ENCODE measurements around the gene EFS. TPM values are rescaled to one million over a fixed set of nuclear protein-coding genes. Genes with fewer than 3 reads are reported as not detected.

The EFS gene
- total RNA-seq, 1 experiment from 2014 or later, result not detected

DNA sequence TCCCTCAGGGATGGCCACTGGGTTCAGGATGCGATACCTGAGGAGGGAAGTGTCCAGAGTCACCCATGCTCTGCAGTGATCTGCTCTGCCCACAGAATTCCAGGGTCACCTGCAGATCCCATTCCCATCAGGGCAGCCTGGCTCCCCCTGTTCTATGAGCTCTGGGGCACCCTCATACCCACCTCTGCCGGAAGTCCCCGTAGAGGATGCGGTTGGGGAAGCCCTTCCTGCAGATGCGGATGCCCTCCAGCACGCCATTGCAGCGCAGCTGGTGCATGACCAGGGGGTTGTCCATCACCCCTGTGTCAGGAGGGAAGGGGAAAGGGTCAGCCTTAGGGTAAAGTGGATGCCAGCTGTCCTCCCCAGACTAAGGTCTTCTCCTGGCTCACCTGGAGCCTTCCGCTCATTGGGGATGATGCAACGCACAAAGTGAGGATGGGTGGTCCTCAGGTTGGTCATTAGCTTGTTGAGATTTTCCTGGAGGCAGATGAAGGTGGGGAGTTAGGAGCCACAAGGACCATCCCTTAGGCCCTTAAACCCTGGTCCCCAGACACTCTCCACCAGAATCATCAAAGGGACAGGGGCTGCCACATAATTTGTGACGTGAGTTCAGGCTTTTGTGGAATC lies 31.9 kb upstream of the EFS start:
- in situ Hi-C loops (cut with HindIII; ENCODE audit: low pct_unique_long_range_greater_than_20kb, low sequenced_read_pairs), result no loop called here
- H3K4me3 ChIP-seq (ENCODE audit: low read depth in 2 of 2, low read length in 2 of 2), result no peak overlapping the region
- no TSS peak for BruUV-seq (replicated peaks)

DNA sequence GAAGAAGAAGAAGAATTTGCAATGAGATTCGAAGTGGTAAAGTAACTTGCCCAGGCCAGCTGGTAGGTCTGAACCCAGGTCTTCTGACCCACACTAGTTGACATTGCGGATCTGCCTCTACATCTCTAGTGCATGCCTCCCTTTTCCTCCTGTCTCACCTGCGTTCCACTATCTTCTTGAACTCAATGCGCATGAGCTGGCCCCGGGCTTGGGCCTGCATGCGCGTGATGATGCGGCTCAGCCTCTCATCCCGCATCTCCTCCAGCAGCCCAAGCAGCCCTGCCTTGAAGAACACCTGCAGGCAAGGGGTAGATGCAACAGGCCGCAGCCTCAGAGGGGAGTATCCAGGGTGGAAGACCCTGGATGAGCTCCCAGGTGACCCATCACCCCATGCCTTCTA lies 31.2 kb upstream of the EFS start:
- H3K27me3 ChIP-seq (ENCODE audit: control insufficient read depth, insufficient read depth, low read length), result no peaks in the 10 kb centered on the region
- TF ChIP-seq SIN3A (IDR thresholded peaks at IDR 0.05; ENCODE audit: borderline replicate concordance, insufficient read depth, low read depth, low read length), result no peak
- TF ChIP-seq, protein P1, sequence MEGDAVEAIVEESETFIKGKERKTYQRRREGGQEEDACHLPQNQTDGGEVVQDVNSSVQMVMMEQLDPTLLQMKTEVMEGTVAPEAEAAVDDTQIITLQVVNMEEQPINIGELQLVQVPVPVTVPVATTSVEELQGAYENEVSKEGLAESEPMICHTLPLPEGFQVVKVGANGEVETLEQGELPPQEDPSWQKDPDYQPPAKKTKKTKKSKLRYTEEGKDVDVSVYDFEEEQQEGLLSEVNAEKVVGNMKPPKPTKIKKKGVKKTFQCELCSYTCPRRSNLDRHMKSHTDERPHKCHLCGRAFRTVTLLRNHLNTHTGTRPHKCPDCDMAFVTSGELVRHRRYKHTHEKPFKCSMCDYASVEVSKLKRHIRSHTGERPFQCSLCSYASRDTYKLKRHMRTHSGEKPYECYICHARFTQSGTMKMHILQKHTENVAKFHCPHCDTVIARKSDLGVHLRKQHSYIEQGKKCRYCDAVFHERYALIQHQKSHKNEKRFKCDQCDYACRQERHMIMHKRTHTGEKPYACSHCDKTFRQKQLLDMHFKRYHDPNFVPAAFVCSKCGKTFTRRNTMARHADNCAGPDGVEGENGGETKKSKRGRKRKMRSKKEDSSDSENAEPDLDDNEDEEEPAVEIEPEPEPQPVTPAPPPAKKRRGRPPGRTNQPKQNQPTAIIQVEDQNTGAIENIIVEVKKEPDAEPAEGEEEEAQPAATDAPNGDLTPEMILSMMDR (IDR thresholded peaks at IDR 0.05), result no peak
- no peak for TF ChIP-seq TCF7L2 (IDR thresholded peaks at IDR 0.05; ENCODE audit: low read depth, low read length)
- no peak for TF ChIP-seq POLR2AphosphoS5 (IDR thresholded peaks at IDR 0.05; ENCODE audit: low read depth, low read length)
- TF ChIP-seq, protein P2, sequence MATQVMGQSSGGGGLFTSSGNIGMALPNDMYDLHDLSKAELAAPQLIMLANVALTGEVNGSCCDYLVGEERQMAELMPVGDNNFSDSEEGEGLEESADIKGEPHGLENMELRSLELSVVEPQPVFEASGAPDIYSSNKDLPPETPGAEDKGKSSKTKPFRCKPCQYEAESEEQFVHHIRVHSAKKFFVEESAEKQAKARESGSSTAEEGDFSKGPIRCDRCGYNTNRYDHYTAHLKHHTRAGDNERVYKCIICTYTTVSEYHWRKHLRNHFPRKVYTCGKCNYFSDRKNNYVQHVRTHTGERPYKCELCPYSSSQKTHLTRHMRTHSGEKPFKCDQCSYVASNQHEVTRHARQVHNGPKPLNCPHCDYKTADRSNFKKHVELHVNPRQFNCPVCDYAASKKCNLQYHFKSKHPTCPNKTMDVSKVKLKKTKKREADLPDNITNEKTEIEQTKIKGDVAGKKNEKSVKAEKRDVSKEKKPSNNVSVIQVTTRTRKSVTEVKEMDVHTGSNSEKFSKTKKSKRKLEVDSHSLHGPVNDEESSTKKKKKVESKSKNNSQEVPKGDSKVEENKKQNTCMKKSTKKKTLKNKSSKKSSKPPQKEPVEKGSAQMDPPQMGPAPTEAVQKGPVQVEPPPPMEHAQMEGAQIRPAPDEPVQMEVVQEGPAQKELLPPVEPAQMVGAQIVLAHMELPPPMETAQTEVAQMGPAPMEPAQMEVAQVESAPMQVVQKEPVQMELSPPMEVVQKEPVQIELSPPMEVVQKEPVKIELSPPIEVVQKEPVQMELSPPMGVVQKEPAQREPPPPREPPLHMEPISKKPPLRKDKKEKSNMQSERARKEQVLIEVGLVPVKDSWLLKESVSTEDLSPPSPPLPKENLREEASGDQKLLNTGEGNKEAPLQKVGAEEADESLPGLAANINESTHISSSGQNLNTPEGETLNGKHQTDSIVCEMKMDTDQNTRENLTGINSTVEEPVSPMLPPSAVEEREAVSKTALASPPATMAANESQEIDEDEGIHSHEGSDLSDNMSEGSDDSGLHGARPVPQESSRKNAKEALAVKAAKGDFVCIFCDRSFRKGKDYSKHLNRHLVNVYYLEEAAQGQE (IDR thresholded peaks at IDR 0.05; ENCODE audit: insufficient read depth in 1 of 2, low read depth in 2 of 2, low read length in 1 of 2), result no peak

More for the DNA sequence above, 31.9 kb upstream of the EFS start:
- DNase-seq (ENCODE audit: low read depth, low spot score) (no peak), ATAC-seq (no peak)
- H3K4me1 ChIP-seq (ENCODE audit: control insufficient read depth, insufficient read depth, low read length), result no peaks in the 10 kb centered on the region
- H3K36me3 ChIP-seq (ENCODE audit: control insufficient read depth, insufficient read depth, low read length), result no peaks in the 10 kb centered on the region
- no peaks in the 10 kb centered on the region; the same call in 1 of the 2 replicates for H3K27me3 ChIP-seq (ENCODE audit: control insufficient read depth, insufficient read depth, low read length)
- ChIA-PET POLR2A (interaction anchor here (0.7 kb wide), 1 partner anchor 29 kb away, joined by 3 read pairs; no protein-coding TSS in a partner anchor), CTCF (no interaction called here)
- H3K27ac ChIP-seq (ENCODE audit: low read length), result no peak overlapping the region
- no peaks in the 10 kb centered on the region for H3K9me3 ChIP-seq (ENCODE audit: control insufficient read depth, insufficient read depth, low read depth, low read length)
- TF ChIP-seq, protein P1 (IDR thresholded peaks at IDR 0.05), result no peak
- no peak for TF ChIP-seq TCF7L2 (IDR thresholded peaks at IDR 0.05; ENCODE audit: low read depth, low read length)
- TF ChIP-seq SIN3A (IDR thresholded peaks at IDR 0.05; ENCODE audit: borderline replicate concordance, insufficient read depth, low read depth, low read length), result no peak
- TF ChIP-seq, protein P2 (IDR thresholded peaks at IDR 0.05; ENCODE audit: insufficient read depth in 1 of 2, low read depth in 2 of 2, low read length in 1 of 2), result no peak
- TF ChIP-seq POLR2AphosphoS5 (IDR thresholded peaks at IDR 0.05; ENCODE audit: low read depth, low read length), result no peak
- intact Hi-C loops (cut with micrococcal nuclease; ENCODE audit: unreplicated experiment), result no loop called here

More for the DNA sequence above, 31.2 kb upstream of the EFS start:
- no TSS peak for BruUV-seq (replicated peaks)
- CTCF ChIA-PET, result no interaction called here
- intact Hi-C loops (cut with micrococcal nuclease; ENCODE audit: unreplicated experiment), result no loop called here
- no peaks in the 10 kb centered on the region for H3K9me3 ChIP-seq (ENCODE audit: control insufficient read depth, insufficient read depth, low read depth, low read length)
- H3K27ac ChIP-seq (ENCODE audit: low read length), result no peak overlapping the region
- in situ Hi-C loops (cut with HindIII; ENCODE audit: low pct_unique_long_range_greater_than_20kb, low sequenced_read_pairs), result no loop called here
- no peaks in the 10 kb centered on the region for H3K4me1 ChIP-seq (ENCODE audit: control insufficient read depth, insufficient read depth, low read length)
- no peaks in the 10 kb centered on the region for H3K36me3 ChIP-seq (ENCODE audit: control insufficient read depth, insufficient read depth, low read length)
- ATAC-seq (no peak), DNase-seq (ENCODE audit: low read depth, low spot score) (no peak)
- no peak overlapping the region for H3K4me3 ChIP-seq (ENCODE audit: low read depth in 2 of 2, low read length in 2 of 2)
- POLR2A ChIA-PET, result no interaction called here

Measured in Panc1 (cell line).